ENCODE results near the gene C17orf113. TPM values are rescaled to one million over a fixed set of nuclear protein-coding genes. Genes with fewer than 3 reads are reported as not detected.
A peak's percentile ranks its signal among the peaks of the same experiment; 100 is the strongest.

Gene C17orf113
- total and polyA plus RNA-seq, 2 of the 13 experiments (the other 11 are each of a cell fraction or from before 2014, with no cell fraction given) = 0.87 to 1.1 TPM

DNA sequence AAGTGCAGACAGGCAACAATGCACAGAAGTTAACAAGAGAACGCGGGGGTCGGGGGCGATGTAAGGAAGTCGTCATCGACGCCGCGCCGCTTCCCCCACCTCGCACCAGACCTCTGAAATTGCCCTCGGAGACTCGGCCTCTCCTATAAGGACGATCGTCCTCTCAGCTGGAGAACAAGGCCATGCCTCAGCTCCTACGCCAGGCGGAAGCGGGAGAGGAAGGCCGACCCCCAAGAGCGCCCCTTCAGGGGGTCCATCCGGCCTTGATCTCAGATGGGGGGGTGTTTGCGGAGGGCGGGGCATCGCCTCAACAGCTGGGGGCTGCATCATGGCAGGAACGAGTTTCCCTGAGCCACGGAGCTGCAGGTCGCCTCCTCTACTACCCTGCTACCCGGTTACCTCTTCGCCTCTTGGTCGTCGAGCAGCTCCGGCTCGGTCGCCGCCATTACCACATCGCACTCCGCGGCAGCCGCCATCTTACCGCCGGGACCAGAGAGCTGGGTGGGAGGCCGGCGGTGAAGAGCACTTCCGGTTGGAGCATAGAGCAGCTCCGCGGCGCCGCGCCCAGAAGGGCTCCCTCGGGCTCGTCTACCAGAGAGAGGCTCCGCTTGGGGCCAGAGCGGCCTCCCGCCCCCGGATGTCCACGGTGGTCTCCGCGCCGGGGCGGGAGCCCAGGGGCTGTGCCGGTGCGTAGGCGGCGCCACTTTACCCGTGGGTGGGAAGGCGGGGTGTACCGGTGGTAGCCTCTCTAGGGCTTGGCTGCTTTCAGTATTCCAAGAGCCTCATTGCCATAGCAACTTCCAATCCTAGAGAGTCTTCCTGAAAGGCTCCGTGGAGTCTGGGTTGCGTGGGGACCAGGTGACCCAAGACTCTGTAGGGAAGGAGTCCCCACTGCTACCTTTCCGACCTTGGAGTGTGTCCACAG, 33.2 kb downstream of the C17orf113 start, which contains the start of gene DNAJC7 (continued):
- TF ChIP-seq ZKSCAN5 (CRISPR knock-in tag; IDR thresholded peaks at IDR 0.05) = 0 out of 2 replicates have a peak, but pooled peaks have one; percentile 62
- TF ChIP-seq, protein P1, sequence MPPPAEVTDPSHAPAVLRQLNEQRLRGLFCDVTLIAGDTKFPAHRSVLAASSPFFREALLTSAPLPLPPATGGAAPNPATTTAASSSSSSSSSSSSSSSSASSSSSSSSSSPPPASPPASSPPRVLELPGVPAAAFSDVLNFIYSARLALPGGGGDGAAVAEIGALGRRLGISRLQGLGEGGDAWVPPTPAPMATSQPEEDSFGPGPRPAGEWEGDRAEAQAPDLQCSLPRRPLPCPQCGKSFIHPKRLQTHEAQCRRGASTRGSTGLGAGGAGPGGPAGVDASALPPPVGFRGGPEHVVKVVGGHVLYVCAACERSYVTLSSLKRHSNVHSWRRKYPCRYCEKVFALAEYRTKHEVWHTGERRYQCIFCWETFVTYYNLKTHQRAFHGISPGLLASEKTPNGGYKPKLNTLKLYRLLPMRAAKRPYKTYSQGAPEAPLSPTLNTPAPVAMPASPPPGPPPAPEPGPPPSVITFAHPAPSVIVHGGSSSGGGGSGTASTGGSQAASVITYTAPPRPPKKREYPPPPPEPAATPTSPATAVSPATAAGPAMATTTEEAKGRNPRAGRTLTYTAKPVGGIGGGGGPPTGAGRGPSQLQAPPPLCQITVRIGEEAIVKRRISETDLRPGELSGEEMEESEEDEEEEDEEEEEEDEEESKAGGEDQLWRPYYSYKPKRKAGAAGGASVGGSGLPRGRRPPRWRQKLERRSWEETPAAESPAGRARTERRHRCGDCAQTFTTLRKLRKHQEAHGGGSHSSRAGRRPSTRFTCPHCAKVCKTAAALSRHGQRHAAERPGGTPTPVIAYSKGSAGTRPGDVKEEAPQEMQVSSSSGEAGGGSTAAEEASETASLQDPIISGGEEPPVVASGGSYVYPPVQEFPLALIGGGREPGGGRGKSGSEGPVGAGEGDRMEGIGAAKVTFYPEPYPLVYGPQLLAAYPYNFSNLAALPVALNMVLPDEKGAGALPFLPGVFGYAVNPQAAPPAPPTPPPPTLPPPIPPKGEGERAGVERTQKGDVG (CRISPR knock-in tag; IDR thresholded peaks at IDR 0.05; ENCODE audit: borderline replicate concordance) = peak; percentile 75; the same call in 1 of the 2 replicates
- TF ChIP-seq ZNF766 (CRISPR knock-in tag; IDR thresholded peaks at IDR 0.05; ENCODE audit: borderline replicate concordance) = peak; percentile 85; the same call in 1 of the 2 replicates
- peak; percentile 87 for TF ChIP-seq KDM5A (IDR thresholded peaks at IDR 0.05; ENCODE audit: borderline replicate concordance, low read length)
- peak; percentile 92 for TF ChIP-seq ZNF224 (CRISPR knock-in tag; IDR thresholded peaks at IDR 0.05)
- peak; percentile 89 for TF ChIP-seq CBFB (CRISPR knock-in tag; IDR thresholded peaks at IDR 0.05)
- peak; percentile 39; the same call in 1 of the 2 replicates for TF ChIP-seq SOX13 (IDR thresholded peaks at IDR 0.05)
- peak; percentile 38 to 43; a peak in 3 of 4 replicates for TF ChIP-seq SOX13 (CRISPR knock-in tag; conservative IDR thresholded peaks at IDR 0.05 in 1 of 2, IDR thresholded peaks at IDR 0.05 in 1 of 2)
- peak; percentile 94 for TF ChIP-seq ZNF543 (CRISPR knock-in tag; IDR thresholded peaks at IDR 0.05)
- TF ChIP-seq KDM5B (CRISPR knock-in tag; IDR thresholded peaks at IDR 0.05; ENCODE audit: borderline replicate concordance) = peak; percentile 98
- TF ChIP-seq, protein P2, sequence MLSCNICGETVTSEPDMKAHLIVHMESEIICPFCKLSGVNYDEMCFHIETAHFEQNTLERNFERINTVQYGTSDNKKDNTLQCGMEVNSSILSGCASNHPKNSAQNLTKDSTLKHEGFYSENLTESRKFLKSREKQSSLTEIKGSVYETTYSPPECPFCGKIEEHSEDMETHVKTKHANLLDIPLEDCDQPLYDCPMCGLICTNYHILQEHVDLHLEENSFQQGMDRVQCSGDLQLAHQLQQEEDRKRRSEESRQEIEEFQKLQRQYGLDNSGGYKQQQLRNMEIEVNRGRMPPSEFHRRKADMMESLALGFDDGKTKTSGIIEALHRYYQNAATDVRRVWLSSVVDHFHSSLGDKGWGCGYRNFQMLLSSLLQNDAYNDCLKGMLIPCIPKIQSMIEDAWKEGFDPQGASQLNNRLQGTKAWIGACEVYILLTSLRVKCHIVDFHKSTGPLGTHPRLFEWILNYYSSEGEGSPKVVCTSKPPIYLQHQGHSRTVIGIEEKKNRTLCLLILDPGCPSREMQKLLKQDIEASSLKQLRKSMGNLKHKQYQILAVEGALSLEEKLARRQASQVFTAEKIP (CRISPR knock-in tag; IDR thresholded peaks at IDR 0.05; ENCODE audit: borderline replicate concordance) = no peak
- no peak for TF ChIP-seq ZNF510 (CRISPR knock-in tag; IDR thresholded peaks at IDR 0.05; ENCODE audit: low read depth)
- peak; percentile 48 for TF ChIP-seq TP53 (CRISPR knock-in tag; conservative IDR thresholded peaks at IDR 0.05)
- no peak for TF ChIP-seq HNRNPK (IDR thresholded peaks at IDR 0.05; ENCODE audit: low read depth, low read length, poor library complexity, severe bottlenecking)
- TF ChIP-seq ZNF772 (CRISPR knock-in tag; IDR thresholded peaks at IDR 0.05) = peak; percentile 87
- peak; percentile 68; the same call in 1 of the 2 replicates for TF ChIP-seq ZNF451 (CRISPR knock-in tag; IDR thresholded peaks at IDR 0.05)
- peak; percentile 70; the same call in 1 of the 2 replicates for TF ChIP-seq ZNF75D (CRISPR knock-in tag; IDR thresholded peaks at IDR 0.05; ENCODE audit: borderline replicate concordance)
- no peak for TF ChIP-seq ZNF780A (CRISPR knock-in tag; IDR thresholded peaks at IDR 0.05)
- TF ChIP-seq IRF2 (CRISPR knock-in tag; IDR thresholded peaks at IDR 0.05) = peak; percentile 95

All from HepG2 (cell line).